Measurements from ENCODE around the gene AUP1. TPM values are rescaled to one million over a fixed set of nuclear protein-coding genes. Genes with fewer than 3 reads are reported as not detected.
A peak's percentile ranks its signal among the peaks of the same experiment; 100 is the strongest.

Gene AUP1
- total RNA-seq, 4 donors from 2014 or later: 112 to 148 (median 115) TPM

DNA sequence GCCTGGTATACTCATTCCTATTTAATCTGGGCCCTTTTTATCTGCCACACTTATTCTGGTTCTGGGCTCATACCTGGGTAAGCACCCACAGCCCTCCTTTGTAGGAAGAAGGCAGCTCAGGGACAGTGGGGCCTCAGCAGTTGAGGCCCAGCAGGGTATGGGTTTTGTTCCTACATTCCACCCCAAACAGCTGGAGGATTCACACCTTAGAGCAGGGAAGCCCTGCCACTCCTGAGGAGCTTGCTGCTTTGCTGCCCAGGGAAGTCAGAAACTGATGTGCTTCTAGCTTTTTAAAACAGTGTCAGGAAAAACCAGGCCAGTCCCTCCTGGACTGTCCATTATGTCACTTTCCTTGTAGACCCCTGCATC lies 28.9 kb downstream of the AUP1 start:
- Histone ChIP-seq H3K9me3 (no peaks in the 10 kb centered on the region), H3K4me3 (no peak overlapping the region), H3K27ac (no peak overlapping the region), H3K27me3 (peaks cover 42 to 76% (median 57%) of the 10 kb centered on the region in 3 donors), H3K4me1 (peaks cover 27 to 41% of the 10 kb centered on the region in 2 donors), H3K36me3 (peaks cover 0 to 11% of the 10 kb centered on the region in 2 donors)
- intact Hi-C loops (cut with DNase I; ENCODE audit: low total_unique reads) (no loop called here), in situ Hi-C loops (cut with MboI; ENCODE audit: low sequenced_read_pairs in 4 of 4) (no loop called here)
- DNase-seq (no peak), ATAC-seq (no peak)
- TF ChIP-seq, protein P1, sequence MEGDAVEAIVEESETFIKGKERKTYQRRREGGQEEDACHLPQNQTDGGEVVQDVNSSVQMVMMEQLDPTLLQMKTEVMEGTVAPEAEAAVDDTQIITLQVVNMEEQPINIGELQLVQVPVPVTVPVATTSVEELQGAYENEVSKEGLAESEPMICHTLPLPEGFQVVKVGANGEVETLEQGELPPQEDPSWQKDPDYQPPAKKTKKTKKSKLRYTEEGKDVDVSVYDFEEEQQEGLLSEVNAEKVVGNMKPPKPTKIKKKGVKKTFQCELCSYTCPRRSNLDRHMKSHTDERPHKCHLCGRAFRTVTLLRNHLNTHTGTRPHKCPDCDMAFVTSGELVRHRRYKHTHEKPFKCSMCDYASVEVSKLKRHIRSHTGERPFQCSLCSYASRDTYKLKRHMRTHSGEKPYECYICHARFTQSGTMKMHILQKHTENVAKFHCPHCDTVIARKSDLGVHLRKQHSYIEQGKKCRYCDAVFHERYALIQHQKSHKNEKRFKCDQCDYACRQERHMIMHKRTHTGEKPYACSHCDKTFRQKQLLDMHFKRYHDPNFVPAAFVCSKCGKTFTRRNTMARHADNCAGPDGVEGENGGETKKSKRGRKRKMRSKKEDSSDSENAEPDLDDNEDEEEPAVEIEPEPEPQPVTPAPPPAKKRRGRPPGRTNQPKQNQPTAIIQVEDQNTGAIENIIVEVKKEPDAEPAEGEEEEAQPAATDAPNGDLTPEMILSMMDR (IDR thresholded peaks at IDR 0.05 in 4 of 5, conservative IDR thresholded peaks at IDR 0.05 in 1 of 5): no peak
- TF ChIP-seq POLR2A (IDR thresholded peaks at IDR 0.05): no peak

DNA sequence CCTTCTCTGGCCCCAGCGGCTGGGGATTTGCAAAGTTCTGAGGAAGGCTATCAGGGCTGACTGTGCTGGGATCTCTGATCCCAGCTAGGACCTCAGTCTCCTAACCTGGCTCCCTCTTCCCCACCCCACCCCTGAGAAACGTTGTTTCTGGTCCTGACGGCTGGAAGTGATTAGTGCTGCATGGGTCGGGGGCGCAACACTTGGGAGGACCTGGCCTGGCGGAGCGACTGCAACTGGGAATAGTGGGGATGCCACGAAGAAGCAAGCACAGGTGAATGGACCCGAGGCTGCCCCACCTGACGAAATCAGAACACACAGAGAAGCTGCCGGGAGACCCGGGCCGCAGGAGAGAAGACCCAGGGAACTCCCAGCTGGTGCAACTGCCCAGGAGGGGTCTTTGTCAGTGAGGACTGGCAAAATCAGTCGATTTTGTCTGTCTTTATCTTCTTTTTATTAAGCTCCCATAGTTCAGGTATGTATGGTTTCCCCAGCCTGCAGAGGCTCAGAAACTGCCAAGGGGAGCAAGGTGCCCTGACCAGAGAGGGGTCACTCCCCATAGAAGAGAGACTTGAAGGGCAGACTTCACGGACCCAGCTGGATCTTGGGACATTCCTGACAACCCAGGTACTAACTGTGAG lies 29.4 kb downstream of the AUP1 start:
- DNase-seq: no peak
- no peaks in the 10 kb centered on the region for H3K9me3 ChIP-seq
- TF ChIP-seq, protein P1 (IDR thresholded peaks at IDR 0.05 in 4 of 5, conservative IDR thresholded peaks at IDR 0.05 in 1 of 5): no peak
- TF ChIP-seq POLR2A (IDR thresholded peaks at IDR 0.05): no peak
- H3K27ac ChIP-seq: no peak overlapping the region
- in situ Hi-C loops (cut with MboI; ENCODE audit: low sequenced_read_pairs in 4 of 4): no loop called here
- no peak for ATAC-seq
- H3K4me3 ChIP-seq: peak overlapping the region in 1 of 4 donors; percentile 48
- H3K4me1 ChIP-seq: peaks cover 26 to 39% of the 10 kb centered on the region in 2 donors
- peaks cover 42 to 74% (median 57%) of the 10 kb centered on the region in 3 donors for H3K27me3 ChIP-seq
- peaks cover 0 to 6% of the 10 kb centered on the region in 2 donors for H3K36me3 ChIP-seq
- intact Hi-C loops (cut with DNase I; ENCODE audit: low total_unique reads): no loop called here

DNA sequence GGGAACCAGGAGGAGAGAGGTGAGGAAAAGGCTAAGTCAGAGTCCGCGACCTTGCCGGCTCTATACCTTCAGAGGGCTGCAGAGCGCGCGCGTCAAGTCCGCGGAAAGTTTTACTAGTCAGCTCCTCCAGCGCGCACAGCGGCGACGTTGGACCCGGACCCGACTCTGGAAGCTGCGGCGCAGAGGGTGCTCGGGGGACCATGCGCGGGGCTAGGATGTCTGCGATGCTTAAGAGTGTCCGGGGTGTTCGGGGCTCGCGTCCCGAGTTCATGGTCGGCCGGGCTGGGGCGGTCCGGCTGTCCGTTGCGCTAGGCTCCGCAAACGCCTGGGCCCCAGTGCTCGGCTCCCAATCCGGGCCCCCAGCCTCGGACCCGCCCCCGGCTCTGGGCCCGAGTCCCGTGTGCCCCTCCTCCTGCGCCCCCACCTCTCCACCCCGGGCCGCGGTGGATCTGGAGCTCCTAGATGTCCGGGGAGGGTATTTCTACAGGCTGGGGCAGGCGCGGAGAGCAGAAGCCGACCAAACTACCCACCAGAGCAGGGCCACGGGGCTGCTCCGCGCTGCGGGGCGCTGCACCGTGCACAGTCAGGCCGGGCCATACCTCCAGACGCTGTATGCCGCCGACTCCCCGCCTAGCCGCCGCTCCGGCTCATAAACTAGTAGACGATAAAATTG lies 30.1 kb downstream of the AUP1 start, which contains the start of gene LBX2:
TSS of gene LBX2 (minus strand) at position 337 of the 673 bp plus-strand sequence. CDS start at position 271, 66 bp downstream.
- in situ Hi-C loops (cut with MboI; ENCODE audit: low sequenced_read_pairs in 4 of 4): no loop called here

DNA sequence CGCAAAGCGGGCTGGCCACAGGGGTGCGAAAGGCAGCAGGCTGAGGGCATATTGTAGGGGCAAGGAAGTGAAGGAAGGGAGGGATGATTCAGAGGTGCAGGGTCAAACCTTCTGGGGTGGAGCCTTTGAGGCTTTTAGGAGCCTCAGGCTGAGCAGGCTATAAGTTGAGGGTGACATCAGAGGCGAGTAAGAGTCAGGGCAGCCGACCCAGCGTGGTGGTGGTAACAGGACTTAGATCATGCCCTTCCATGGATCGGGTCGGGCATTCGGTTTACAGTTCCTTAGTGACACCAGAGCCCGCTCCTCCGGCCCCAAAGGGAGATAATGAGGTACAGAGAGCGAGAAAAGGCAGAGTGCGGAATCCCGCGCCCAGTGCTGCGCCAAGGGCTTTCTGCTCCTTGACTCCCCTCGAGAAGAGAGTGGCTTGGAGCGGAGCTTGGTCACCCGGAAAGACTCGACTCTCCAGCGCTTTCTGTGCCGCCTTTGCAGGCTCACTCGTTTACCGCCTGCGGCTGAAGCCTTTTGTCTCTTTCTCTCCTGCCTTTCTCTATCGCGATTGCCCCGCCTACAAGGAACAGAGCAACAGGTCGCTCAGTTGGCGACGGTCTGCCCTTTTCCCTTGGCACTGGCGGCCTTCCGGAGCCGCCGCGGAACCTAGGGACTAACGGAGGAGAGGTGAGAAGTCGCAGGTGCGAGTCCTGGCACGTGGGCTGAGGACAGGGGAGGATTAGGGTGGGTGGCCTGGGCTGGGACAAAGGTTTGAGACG lies 30.8 kb downstream of the AUP1 start:
- in situ Hi-C loops (cut with MboI; ENCODE audit: low sequenced_read_pairs in 4 of 4): no loop called here
- peaks cover 0 to 9% of the 10 kb centered on the region in 2 donors for H3K36me3 ChIP-seq
- H3K9me3 ChIP-seq: no peaks in the 10 kb centered on the region
- no peak overlapping the region for H3K27ac ChIP-seq
- H3K4me1 ChIP-seq: peaks cover 22 to 30% of the 10 kb centered on the region in 2 donors
- no peak for DNase-seq
- peaks cover 42 to 67% (median 57%) of the 10 kb centered on the region in 3 donors for H3K27me3 ChIP-seq
- peak in 1 of 2 donors; percentile 10 for ATAC-seq
- intact Hi-C loops (cut with DNase I; ENCODE audit: low total_unique reads): no loop called here
- no peak for TF ChIP-seq POLR2A (IDR thresholded peaks at IDR 0.05)
- TF ChIP-seq, protein P1 (IDR thresholded peaks at IDR 0.05 in 4 of 5, conservative IDR thresholded peaks at IDR 0.05 in 1 of 5): no peak
- H3K4me3 ChIP-seq: peak overlapping the region; percentile 32 to 48 (median 44)

More for the DNA sequence above, 30.1 kb downstream of the AUP1 start, which contains the start of gene LBX2:
- peaks cover 22 to 36% of the 10 kb centered on the region in 2 donors for H3K4me1 ChIP-seq
- peaks cover 0 to 1% of the 10 kb centered on the region in 2 donors for H3K36me3 ChIP-seq
- no peaks in the 10 kb centered on the region for H3K9me3 ChIP-seq
- peaks cover 42 to 70% (median 57%) of the 10 kb centered on the region in 3 donors for H3K27me3 ChIP-seq
- H3K27ac ChIP-seq: no peak within 1 kb of the TSS
- peak within 1 kb of the TSS; percentile 28 to 48 (median 44) for H3K4me3 ChIP-seq
- TF ChIP-seq, protein P1 (IDR thresholded peaks at IDR 0.05 in 4 of 5, conservative IDR thresholded peaks at IDR 0.05 in 1 of 5): no peak
- no peak for TF ChIP-seq POLR2A (IDR thresholded peaks at IDR 0.05)
- ATAC-seq (peak in 1 of 2 donors; percentile 10), DNase-seq (no peak)
- intact Hi-C loops (cut with DNase I; ENCODE audit: low total_unique reads): no loop called here

Measured in gastrocnemius medialis (tissue), 4 donors.